ENCODE measurements around the gene CEL. TPM values are rescaled to one million over a fixed set of nuclear protein-coding genes. Genes with fewer than 3 reads are reported as not detected.

CEL gene
- total RNA-seq, 2 experiments from 2014 or later: 1.2 to 1.8 TPM

- H3K4me2 ChIP-seq (ENCODE audit: low read length): no peak overlapping the region
- ChIA-PET CTCF (ENCODE audit: unreplicated experiment) (no interaction called here), POLR2A (no interaction called here)
- intact Hi-C loops (cut with micrococcal nuclease; ENCODE audit: unreplicated experiment): no loop called here
- no peak overlapping the region for H3K4me3 ChIP-seq (ENCODE audit: low read depth, low read length, poor library complexity, severe bottlenecking)
- TF ChIP-seq CTCF (conservative IDR thresholded peaks at IDR 0.05; ENCODE audit: low read length): no peak
- no peak for TF ChIP-seq EZH2phosphoT487 (IDR thresholded peaks at IDR 0.05; ENCODE audit: borderline replicate concordance, low read depth, low read length)
- H3K27ac ChIP-seq (ENCODE audit: low read depth, low read length, poor library complexity, severe bottlenecking): no peak overlapping the region
- no peaks in the 10 kb centered on the region for H3K4me1 ChIP-seq (ENCODE audit: insufficient read depth, low read length, poor library complexity, severe bottlenecking)
- no peaks in the 10 kb centered on the region for H3K79me2 ChIP-seq (ENCODE audit: insufficient read depth, low read depth, low read length)
- no peak overlapping the region for H2AFZ ChIP-seq (ENCODE audit: low read length)
- peaks cover 87% of the 10 kb centered on the region for H3K36me3 ChIP-seq (ENCODE audit: insufficient read depth, low read length)
- no peaks in the 10 kb centered on the region for H3K9me2 ChIP-seq (ENCODE audit: insufficient read depth, low read length)
- H4K20me1 ChIP-seq (ENCODE audit: insufficient read depth, low read length): no peaks in the 10 kb centered on the region
- BruUV-seq (replicated peaks): no TSS peak
- no peaks in the 10 kb centered on the region for H3K9me3 ChIP-seq (ENCODE audit: low read length)
- no peak for DNase-seq (ENCODE audit: low spot score)
Measured at GRCh38 chr9:133050142-133050541, 11.6 kb upstream of the CEL start.

GRCh38 chr9:133050781-133051180 is 11.0 kb upstream of the CEL start:
- Histone ChIP-seq H3K4me3 (ENCODE audit: low read depth, low read length, poor library complexity, severe bottlenecking) (no peak overlapping the region), H3K27ac (ENCODE audit: low read depth, low read length, poor library complexity, severe bottlenecking) (no peak overlapping the region), H3K9me2 (ENCODE audit: insufficient read depth, low read length) (no peaks in the 10 kb centered on the region), H4K20me1 (ENCODE audit: insufficient read depth, low read length) (no peaks in the 10 kb centered on the region), H3K79me2 (ENCODE audit: insufficient read depth, low read depth, low read length) (no peaks in the 10 kb centered on the region), H3K9me3 (ENCODE audit: low read length) (no peaks in the 10 kb centered on the region), H3K4me1 (ENCODE audit: insufficient read depth, low read length, poor library complexity, severe bottlenecking) (no peaks in the 10 kb centered on the region), H3K4me2 (ENCODE audit: low read length) (no peak overlapping the region), H2AFZ (ENCODE audit: low read length) (no peak overlapping the region), H3K36me3 (ENCODE audit: insufficient read depth, low read length) (peaks cover 81% of the 10 kb centered on the region)
- no peak for DNase-seq (ENCODE audit: low spot score)
- ChIA-PET POLR2A (no interaction called here), CTCF (ENCODE audit: unreplicated experiment) (no interaction called here)
- TF ChIP-seq EZH2phosphoT487 (IDR thresholded peaks at IDR 0.05; ENCODE audit: borderline replicate concordance, low read depth, low read length) (no peak), CTCF (conservative IDR thresholded peaks at IDR 0.05; ENCODE audit: low read length) (no peak)
- intact Hi-C loops (cut with micrococcal nuclease; ENCODE audit: unreplicated experiment): no loop called here
- no TSS peak for BruUV-seq (replicated peaks)

- no peaks in the 10 kb centered on the region for H4K20me1 ChIP-seq (ENCODE audit: insufficient read depth, low read length)
- no TSS peak for BruUV-seq (replicated peaks)
- peaks cover 81% of the 10 kb centered on the region for H3K36me3 ChIP-seq (ENCODE audit: insufficient read depth, low read length)
- intact Hi-C loops (cut with micrococcal nuclease; ENCODE audit: unreplicated experiment): no loop called here
- H3K9me3 ChIP-seq (ENCODE audit: low read length): no peaks in the 10 kb centered on the region
- H3K4me2 ChIP-seq (ENCODE audit: low read length): no peak overlapping the region
- no peaks in the 10 kb centered on the region for H3K79me2 ChIP-seq (ENCODE audit: insufficient read depth, low read depth, low read length)
- ChIA-PET CTCF (ENCODE audit: unreplicated experiment) (no interaction called here), POLR2A (no interaction called here)
- DNase-seq (ENCODE audit: low spot score): no peak
- H3K4me3 ChIP-seq (ENCODE audit: low read depth, low read length, poor library complexity, severe bottlenecking): no peak overlapping the region
- H3K27ac ChIP-seq (ENCODE audit: low read depth, low read length, poor library complexity, severe bottlenecking): no peak overlapping the region
- no peaks in the 10 kb centered on the region for H3K9me2 ChIP-seq (ENCODE audit: insufficient read depth, low read length)
- TF ChIP-seq CTCF (conservative IDR thresholded peaks at IDR 0.05; ENCODE audit: low read length): no peak
- no peak for TF ChIP-seq EZH2phosphoT487 (IDR thresholded peaks at IDR 0.05; ENCODE audit: borderline replicate concordance, low read depth, low read length)
- H2AFZ ChIP-seq (ENCODE audit: low read length): no peak overlapping the region
- H3K4me1 ChIP-seq (ENCODE audit: insufficient read depth, low read length, poor library complexity, severe bottlenecking): no peaks in the 10 kb centered on the region
Measured at GRCh38 chr9:133051281-133051900, 10.4 kb upstream of the CEL start.
